IPS DF 6.9 (cell line): ENCODE measurements around the gene BUB1.

Source experiments
- DNase-seq: peaks from one replicate; pipeline ENCODE4 v3.0.0-alpha.2; 2013; ENCODE audit warnings: low read depth, low spot score
- H3K27ac ChIP-seq: one replicate; pipeline ENCODE4 v1.5.1; 2013; ENCODE audit warnings: low read length, control low read depth
- H3K27me3 ChIP-seq: 2 replicates; pipeline ENCODE4 v1.6.1; 2013; ENCODE audit warnings: mild to moderate bottlenecking, low read length; ENCODE audit not compliant: control insufficient read depth, insufficient read depth
- H3K36me3 ChIP-seq: 2 replicates; pipeline ENCODE4 v1.6.1; 2013; ENCODE audit warnings: low read length; ENCODE audit not compliant: control insufficient read depth, insufficient read depth
- H3K4me1 ChIP-seq: 2 replicates; pipeline ENCODE4 v1.6.1; 2013; ENCODE audit warnings: low read length; ENCODE audit not compliant: control insufficient read depth, insufficient read depth
- H3K4me3 ChIP-seq: 2 replicates; pipeline ENCODE4 v1.5.1; 2013; ENCODE audit warnings: mild to moderate bottlenecking, low read length
- H3K9me3 ChIP-seq: 2 replicates; pipeline ENCODE4 v1.6.1; 2013; ENCODE audit warnings: low read length, inconsistent platforms; ENCODE audit not compliant: control insufficient read depth, insufficient read depth
- WGBS: extraction: QIAGEN DNeasy Blood & Tissue Kit; methylation state at CpG from one replicate; pipeline ENCODE4 v1.1.7; 2013; ENCODE audit warnings: mixed read lengths, missing lambda C conversion rate; ENCODE audit not compliant: insufficient read length, insufficient coverage; 5-methylcytosine and 5-hydroxymethylcytosine counted together

The BUB1 gene

GRCh38 chr2:110677530-110678456, at the start of gene BUB1:
Gene BUB1 (minus strand): TSS chr2:110678063. CDS start chr2:110677995, 68 bp downstream.
- H3K36me3 ChIP-seq: peaks cover 7% of the 10 kb centered on the region; the same call in 1 of the 2 replicates
- H3K27me3 ChIP-seq: no peaks in the 10 kb centered on the region
- no peaks in the 10 kb centered on the region for H3K9me3 ChIP-seq
- H3K4me1 ChIP-seq: peaks cover 4% of the 10 kb centered on the region
- peak within 1 kb of the TSS; percentile 80 for H3K4me3 ChIP-seq
- WGBS: no CpG with 5 or more reads among the region's 58 CpGs
- DNase-seq: peak; percentile 94
- no peak within 1 kb of the TSS for H3K27ac ChIP-seq

GRCh38 chr2:110726285-110726684, 48.4 kb upstream of the BUB1 start:
- Histone ChIP-seq H3K4me1 (peaks cover 5% of the 10 kb centered on the region; the same call in 1 of the 2 replicates), H3K9me3 (no peaks in the 10 kb centered on the region), H3K36me3 (no peaks in the 10 kb centered on the region), H3K27ac (no peak overlapping the region), H3K4me3 (no peak overlapping the region), H3K27me3 (no peaks in the 10 kb centered on the region; the same call in 1 of the 2 replicates)
- no CpG with 5 or more reads among the region's 2 CpGs for WGBS
- no peak for DNase-seq

- H3K4me3 ChIP-seq: no peak overlapping the region
- H3K4me1 ChIP-seq: peaks cover 5% of the 10 kb centered on the region; the same call in 1 of the 2 replicates
- no peak for DNase-seq
- no peaks in the 10 kb centered on the region for H3K27me3 ChIP-seq
- no CpG with 5 or more reads among the region's 3 CpGs for WGBS
- H3K36me3 ChIP-seq: no peaks in the 10 kb centered on the region
- no peak overlapping the region for H3K27ac ChIP-seq
- H3K9me3 ChIP-seq: no peaks in the 10 kb centered on the region
Measured at GRCh38 chr2:110725859-110726258, 48.0 kb upstream of the BUB1 start.

- H3K27me3 ChIP-seq: no peaks in the 10 kb centered on the region
- no CpG with 5 or more reads among the region's 9 CpGs for WGBS
- H3K36me3 ChIP-seq: no peaks in the 10 kb centered on the region
Measured at GRCh38 chr2:110725370-110725769, 47.5 kb upstream of the BUB1 start.

GRCh38 chr2:110724820-110725219, 47.0 kb upstream of the BUB1 start:
- no peak for DNase-seq
- WGBS: no CpG with 5 or more reads among the region's 2 CpGs
- no peaks in the 10 kb centered on the region for H3K27me3 ChIP-seq

More at GRCh38 chr2:110725370-110725769, 47.5 kb upstream of the BUB1 start:
- Histone ChIP-seq H3K4me1 (0 out of 2 replicates have a peak, but pooled peaks cover 2% of the 10 kb centered on the region), H3K27ac (no peak overlapping the region), H3K9me3 (no peaks in the 10 kb centered on the region), H3K4me3 (no peak overlapping the region)
- DNase-seq: no peak

GRCh38 chr2:110720547-110720946, 42.7 kb upstream of the BUB1 start:
- no peak for DNase-seq
- Histone ChIP-seq H3K36me3 (no peaks in the 10 kb centered on the region), H3K4me3 (no peak overlapping the region), H3K9me3 (no peaks in the 10 kb centered on the region), H3K27me3 (no peaks in the 10 kb centered on the region), H3K4me1 (0 out of 2 replicates have a peak, but pooled peaks cover 1% of the 10 kb centered on the region), H3K27ac (no peak overlapping the region)
- WGBS: no CpG with 5 or more reads among the region's 5 CpGs

More at GRCh38 chr2:110724820-110725219, 47.0 kb upstream of the BUB1 start:
- Histone ChIP-seq H3K4me3 (no peak overlapping the region), H3K4me1 (0 out of 2 replicates have a peak, but pooled peaks cover 2% of the 10 kb centered on the region), H3K36me3 (no peaks in the 10 kb centered on the region), H3K27ac (no peak overlapping the region), H3K9me3 (no peaks in the 10 kb centered on the region)

- DNase-seq: no peak
- WGBS: no CpG with 5 or more reads among the region's 2 CpGs
Measured at GRCh38 chr2:110718990-110719389, 41.1 kb upstream of the BUB1 start.

GRCh38 chr2:110718382-110718781, 40.5 kb upstream of the BUB1 start:
- Histone ChIP-seq H3K4me1 (no peaks in the 10 kb centered on the region), H3K9me3 (no peaks in the 10 kb centered on the region), H3K27ac (no peak overlapping the region), H3K27me3 (no peaks in the 10 kb centered on the region), H3K4me3 (no peak overlapping the region), H3K36me3 (no peaks in the 10 kb centered on the region)
- WGBS: no CpG with 5 or more reads among the region's 2 CpGs
- no peak for DNase-seq

More at GRCh38 chr2:110718990-110719389, 41.1 kb upstream of the BUB1 start:
- Histone ChIP-seq H3K36me3 (no peaks in the 10 kb centered on the region), H3K27me3 (no peaks in the 10 kb centered on the region), H3K4me3 (no peak overlapping the region), H3K27ac (no peak overlapping the region), H3K4me1 (no peaks in the 10 kb centered on the region), H3K9me3 (no peaks in the 10 kb centered on the region)

- no peaks in the 10 kb centered on the region for H3K36me3 ChIP-seq
- DNase-seq: no peak
- no peaks in the 10 kb centered on the region for H3K27me3 ChIP-seq
- no peak overlapping the region for H3K27ac ChIP-seq
- H3K4me1 ChIP-seq: no peaks in the 10 kb centered on the region
- no peak overlapping the region for H3K4me3 ChIP-seq
- WGBS: no CpG with 5 or more reads among the region's 4 CpGs
- H3K9me3 ChIP-seq: no peaks in the 10 kb centered on the region
Measured at GRCh38 chr2:110717734-110718133, 39.9 kb upstream of the BUB1 start.

- Histone ChIP-seq H3K4me3 (no peak overlapping the region), H3K9me3 (no peaks in the 10 kb centered on the region), H3K4me1 (no peaks in the 10 kb centered on the region), H3K27ac (no peak overlapping the region), H3K27me3 (no peaks in the 10 kb centered on the region), H3K36me3 (no peaks in the 10 kb centered on the region)
- no peak for DNase-seq
- no CpG with 5 or more reads among the region's 3 CpGs for WGBS
Measured at GRCh38 chr2:110716959-110717645, 39.2 kb upstream of the BUB1 start.
